ENCODE results near the gene B3GNT7.
A peak's percentile ranks its signal among the peaks of the same experiment; 100 is the strongest.

Gene B3GNT7

DNA sequence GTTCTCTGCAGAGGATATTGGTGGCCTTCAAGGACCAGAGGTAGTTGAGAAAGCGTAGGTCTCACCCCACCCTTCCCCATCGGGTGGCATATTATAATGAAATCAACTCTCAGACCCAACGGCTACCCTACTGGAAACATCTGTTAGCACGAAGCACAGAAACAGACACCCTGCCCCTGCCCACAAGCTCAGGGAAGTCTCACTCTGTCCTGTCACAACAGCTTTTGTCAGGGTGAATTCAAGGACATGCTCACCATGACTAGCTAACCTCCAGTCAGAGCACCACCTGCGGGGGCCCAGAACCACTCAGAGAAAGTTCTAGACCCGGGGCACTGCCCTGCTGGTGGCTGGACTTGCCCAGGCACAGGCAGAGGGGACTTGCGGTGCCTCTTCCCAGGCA, 3.5 kb upstream of the B3GNT7 start:
- Histone ChIP-seq H3K9ac (ENCODE audit: low read depth, low read length) (no peak overlapping the region), H3K4me1 (ENCODE audit: control insufficient read depth, insufficient read depth, low read length) (peaks cover 8% of the 10 kb centered on the region), H3K27me3 (ENCODE audit: control insufficient read depth, insufficient read depth, low read length) (no peaks in the 10 kb centered on the region), H3K36me3 (ENCODE audit: control insufficient read depth, insufficient read depth, low read length) (no peaks in the 10 kb centered on the region), H3K9me3 (ENCODE audit: control insufficient read depth, insufficient read depth, low read length) (no peaks in the 10 kb centered on the region), H3K4me3 (ENCODE audit: low read depth, low read length) (no peak overlapping the region)

GRCh38 chr2:231392431-231393148, 2.9 kb upstream of the B3GNT7 start:
- H3K27me3 ChIP-seq (ENCODE audit: control insufficient read depth, insufficient read depth, low read length): no peaks in the 10 kb centered on the region
- no peak overlapping the region for H3K4me3 ChIP-seq (ENCODE audit: low read depth, low read length)
- no peak overlapping the region for H3K9ac ChIP-seq (ENCODE audit: low read depth, low read length)
- peaks cover 8% of the 10 kb centered on the region for H3K4me1 ChIP-seq (ENCODE audit: control insufficient read depth, insufficient read depth, low read length)
- H3K9me3 ChIP-seq (ENCODE audit: control insufficient read depth, insufficient read depth, low read length): no peaks in the 10 kb centered on the region
- H3K36me3 ChIP-seq (ENCODE audit: control insufficient read depth, insufficient read depth, low read length): peaks cover 2% of the 10 kb centered on the region

DNA sequence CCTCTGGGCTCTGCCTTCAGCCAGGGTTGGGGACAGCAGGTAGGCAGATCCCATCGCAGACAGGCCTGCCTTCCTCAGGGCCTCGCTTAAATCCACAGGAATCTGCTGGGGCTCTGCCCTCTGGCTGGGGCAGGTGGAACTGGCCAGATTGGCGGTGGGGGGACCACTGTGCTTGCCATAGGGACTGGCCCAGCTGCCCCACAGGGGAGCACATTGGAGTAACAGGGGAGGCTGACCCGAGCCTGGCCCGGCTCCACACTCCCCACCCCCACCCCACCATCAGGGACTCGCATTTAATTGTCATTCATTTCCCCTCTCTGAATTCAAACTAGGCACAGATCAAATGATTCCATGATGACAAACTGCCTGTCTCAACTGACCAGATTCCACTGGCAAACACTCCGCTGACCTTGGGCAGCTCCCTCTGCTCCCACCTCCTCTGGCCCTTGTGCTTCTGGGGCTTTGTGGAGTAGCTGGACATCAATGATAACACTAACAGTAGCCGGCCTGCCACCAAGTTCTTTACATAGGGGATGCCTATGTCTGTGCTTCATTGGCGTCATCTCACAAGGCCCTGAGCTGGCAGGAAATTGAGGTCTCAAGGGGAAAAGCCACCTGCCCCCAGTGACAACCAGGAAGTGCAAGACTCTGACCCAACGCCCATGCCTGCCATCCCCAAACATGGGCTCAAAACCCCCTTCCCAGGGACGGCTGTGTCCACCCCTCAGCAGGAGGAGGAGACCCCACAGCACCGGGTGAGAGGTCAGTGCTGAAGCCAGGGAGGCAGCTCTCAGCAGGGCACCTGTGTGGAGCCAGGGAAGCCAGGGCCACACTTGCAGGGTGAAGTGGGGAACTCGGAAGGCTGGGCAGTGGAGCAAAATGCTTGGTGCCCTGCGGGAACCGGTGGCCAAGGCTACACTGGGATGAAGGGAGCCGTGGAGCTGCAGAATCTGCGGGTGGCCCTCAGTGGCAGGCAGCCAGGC, 2.1 kb upstream of the B3GNT7 start:
- Histone ChIP-seq H3K4me1 (ENCODE audit: control insufficient read depth, insufficient read depth, low read length) (peaks cover 8% of the 10 kb centered on the region), H3K4me3 (ENCODE audit: low read depth, low read length) (no peak overlapping the region), H3K9me3 (ENCODE audit: control insufficient read depth, insufficient read depth, low read length) (no peaks in the 10 kb centered on the region), H3K36me3 (ENCODE audit: control insufficient read depth, insufficient read depth, low read length) (peaks cover 10% of the 10 kb centered on the region), H3K27me3 (ENCODE audit: control insufficient read depth, insufficient read depth, low read length) (no peaks in the 10 kb centered on the region), H3K9ac (ENCODE audit: low read depth, low read length) (peak overlapping the region; percentile 5)

DNA sequence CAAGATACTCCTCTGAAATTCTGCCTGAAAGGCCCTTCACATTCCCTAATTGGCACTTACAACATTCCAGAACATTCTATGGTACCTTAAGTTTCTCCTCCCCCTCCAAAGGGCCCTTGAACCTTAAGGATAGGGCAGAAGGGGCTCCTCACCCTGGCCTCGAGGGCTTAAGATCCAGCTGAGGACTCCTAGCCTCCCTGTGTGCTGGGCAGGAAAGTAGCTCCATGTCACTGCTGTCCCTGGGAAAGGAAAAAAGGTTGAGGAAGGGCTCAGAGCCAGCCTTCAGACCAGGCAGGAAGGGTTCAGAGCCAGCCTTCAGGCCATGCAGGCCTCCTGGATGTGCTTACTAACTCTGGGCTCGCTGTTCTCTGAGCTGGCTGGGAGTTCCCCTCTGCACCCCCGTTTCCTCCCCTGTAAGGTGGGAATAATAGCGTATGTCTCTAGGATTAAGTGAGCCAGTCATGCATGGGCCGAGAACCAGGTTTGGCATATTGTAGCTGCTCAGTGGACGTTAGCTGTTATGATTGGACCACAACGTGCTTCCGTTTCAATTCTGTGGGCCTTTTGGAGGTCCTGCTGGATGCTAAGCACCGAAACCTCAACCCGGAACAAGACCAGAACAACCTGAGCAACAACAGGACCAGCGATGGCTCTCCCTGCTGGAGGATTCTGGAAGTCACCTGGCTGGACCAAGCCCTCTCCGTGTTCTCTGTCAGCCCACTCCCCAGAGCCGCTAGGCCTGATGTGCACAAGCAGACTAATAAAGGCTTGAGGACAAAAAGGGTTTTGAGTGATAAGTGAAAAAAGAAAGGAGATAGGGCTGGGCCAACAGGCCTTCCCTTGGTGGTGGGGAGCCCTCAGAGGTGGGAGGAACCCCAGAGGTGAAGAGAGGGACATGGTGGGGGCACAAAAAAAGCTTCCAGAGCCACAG, 1.0 kb upstream of the B3GNT7 start:
- peak overlapping the region; percentile 66 for H3K9ac ChIP-seq (ENCODE audit: low read depth, low read length)
- H3K4me3 ChIP-seq (ENCODE audit: low read depth, low read length): peak overlapping the region; percentile 45
- H3K36me3 ChIP-seq (ENCODE audit: control insufficient read depth, insufficient read depth, low read length): peaks cover 19% of the 10 kb centered on the region
- H3K4me1 ChIP-seq (ENCODE audit: control insufficient read depth, insufficient read depth, low read length): peaks cover 8% of the 10 kb centered on the region
- no peaks in the 10 kb centered on the region for H3K27me3 ChIP-seq (ENCODE audit: control insufficient read depth, insufficient read depth, low read length)
- no peaks in the 10 kb centered on the region for H3K9me3 ChIP-seq (ENCODE audit: control insufficient read depth, insufficient read depth, low read length)

DNA sequence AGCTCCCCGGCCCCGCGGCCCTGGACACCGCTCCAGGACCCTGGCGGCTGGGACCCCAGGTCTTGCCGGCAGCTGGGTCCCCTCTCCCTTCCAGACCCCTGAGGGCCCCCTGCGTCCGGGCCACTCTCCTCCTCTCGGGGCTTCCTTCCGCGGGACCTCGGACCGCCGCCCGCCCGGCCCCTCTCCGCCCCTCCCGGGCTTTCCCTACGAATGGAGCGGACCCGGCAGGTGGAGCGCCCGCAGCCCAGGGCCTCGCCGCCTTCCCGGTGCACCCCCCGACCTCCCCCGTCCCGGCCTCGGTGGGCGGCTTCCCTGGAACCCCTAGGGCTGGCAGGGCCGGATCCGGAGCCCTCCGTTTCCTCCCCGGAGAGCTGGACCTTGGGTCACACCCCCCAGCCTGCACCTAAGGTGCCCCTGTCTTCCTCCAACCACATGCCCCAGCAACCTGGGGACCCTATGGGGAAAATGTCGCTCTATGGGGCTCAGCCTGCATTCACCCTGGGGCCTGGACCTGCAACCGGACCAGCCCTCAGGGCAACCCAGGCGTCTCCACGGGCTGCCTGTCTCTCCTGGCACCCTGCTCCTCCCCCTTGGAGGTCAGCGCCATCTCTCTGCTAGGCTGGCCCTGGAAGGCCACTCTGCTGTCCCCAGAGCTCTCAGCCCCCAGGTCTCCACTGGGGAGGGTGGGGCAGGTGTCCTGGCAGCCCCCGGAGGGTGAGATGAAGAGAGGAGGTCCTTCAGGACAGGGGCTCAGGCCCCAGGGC, 730 bp downstream of the B3GNT7 start:
- H3K9ac ChIP-seq (ENCODE audit: low read depth, low read length): peak overlapping the region; percentile 54
- no peaks in the 10 kb centered on the region for H3K9me3 ChIP-seq (ENCODE audit: control insufficient read depth, insufficient read depth, low read length)
- H3K36me3 ChIP-seq (ENCODE audit: control insufficient read depth, insufficient read depth, low read length): peaks cover 25% of the 10 kb centered on the region
- peak overlapping the region; percentile 76 for H3K4me3 ChIP-seq (ENCODE audit: low read depth, low read length)
- H3K27me3 ChIP-seq (ENCODE audit: control insufficient read depth, insufficient read depth, low read length): no peaks in the 10 kb centered on the region
- peaks cover 8% of the 10 kb centered on the region for H3K4me1 ChIP-seq (ENCODE audit: control insufficient read depth, insufficient read depth, low read length)

DNA sequence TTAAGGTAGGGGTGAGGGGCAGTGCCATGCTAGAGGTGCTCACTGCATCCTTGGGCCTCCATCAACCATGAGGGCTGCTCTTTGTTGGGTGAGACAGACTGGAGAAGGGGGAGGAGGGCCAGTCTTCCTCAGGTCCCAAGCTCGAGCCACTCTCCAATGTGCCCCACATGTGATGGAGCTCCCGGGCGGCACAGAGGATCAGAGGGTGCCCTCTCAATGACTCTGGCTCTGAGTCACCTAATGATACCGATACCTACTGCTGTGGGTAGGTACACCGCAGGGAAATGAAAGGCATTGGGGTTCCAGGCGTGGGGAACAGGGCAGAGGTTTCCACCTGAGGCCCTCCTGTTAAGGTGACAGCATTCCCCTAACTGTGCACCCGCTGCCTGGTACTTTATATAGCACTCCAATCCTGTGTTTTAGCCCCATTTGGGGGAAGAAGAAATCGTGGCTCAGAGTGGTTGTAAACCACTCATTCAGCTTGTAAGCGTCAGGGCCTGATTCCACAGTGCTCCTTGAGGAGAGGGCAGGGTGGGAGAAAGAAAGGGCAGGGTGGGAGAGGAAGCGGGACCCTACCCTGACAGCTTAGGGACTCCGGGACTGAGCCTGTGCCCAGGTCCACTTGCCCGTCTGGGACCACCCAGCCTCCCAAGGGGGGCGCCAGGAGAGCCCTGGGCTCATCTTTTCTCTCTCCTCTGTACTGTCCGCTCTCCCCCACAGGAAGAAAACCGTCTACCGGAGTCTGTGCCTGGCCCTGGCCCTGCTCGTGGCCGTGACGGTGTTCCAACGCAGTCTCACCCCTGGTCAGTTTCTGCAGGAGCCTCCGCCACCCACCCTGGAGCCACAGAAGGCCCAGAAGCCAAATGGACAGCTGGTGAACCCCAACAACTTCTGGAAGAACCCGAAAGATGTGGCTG, 1.8 kb downstream of the B3GNT7 start:
- peaks cover 8% of the 10 kb centered on the region for H3K4me1 ChIP-seq (ENCODE audit: control insufficient read depth, insufficient read depth, low read length)
- H3K4me3 ChIP-seq (ENCODE audit: low read depth, low read length): peak overlapping the region; percentile 76
- H3K9me3 ChIP-seq (ENCODE audit: control insufficient read depth, insufficient read depth, low read length): no peaks in the 10 kb centered on the region
- H3K27me3 ChIP-seq (ENCODE audit: control insufficient read depth, insufficient read depth, low read length): no peaks in the 10 kb centered on the region
- no peak overlapping the region for H3K9ac ChIP-seq (ENCODE audit: low read depth, low read length)
- peaks cover 25% of the 10 kb centered on the region for H3K36me3 ChIP-seq (ENCODE audit: control insufficient read depth, insufficient read depth, low read length)

- H3K27me3 ChIP-seq (ENCODE audit: control insufficient read depth, insufficient read depth, low read length): no peaks in the 10 kb centered on the region
- H3K4me1 ChIP-seq (ENCODE audit: control insufficient read depth, insufficient read depth, low read length): peaks cover 7% of the 10 kb centered on the region
- H3K9me3 ChIP-seq (ENCODE audit: control insufficient read depth, insufficient read depth, low read length): no peaks in the 10 kb centered on the region
These were observed 2.4 kb downstream of the B3GNT7 start for GRCh38 chr2:231397928-231398294.

GRCh38 chr2:231398585-231398984, 3.1 kb downstream of the B3GNT7 start:
- no peaks in the 10 kb centered on the region for H3K9me3 ChIP-seq (ENCODE audit: control insufficient read depth, insufficient read depth, low read length)
- no peak overlapping the region for H3K9ac ChIP-seq (ENCODE audit: low read depth, low read length)
- no peaks in the 10 kb centered on the region for H3K27me3 ChIP-seq (ENCODE audit: control insufficient read depth, insufficient read depth, low read length)
- H3K4me1 ChIP-seq (ENCODE audit: control insufficient read depth, insufficient read depth, low read length): peaks cover 6% of the 10 kb centered on the region
- peaks cover 25% of the 10 kb centered on the region for H3K36me3 ChIP-seq (ENCODE audit: control insufficient read depth, insufficient read depth, low read length)
- no peak overlapping the region for H3K4me3 ChIP-seq (ENCODE audit: low read depth, low read length)

More at GRCh38 chr2:231397928-231398294, 2.4 kb downstream of the B3GNT7 start:
- Histone ChIP-seq H3K4me3 (ENCODE audit: low read depth, low read length) (no peak overlapping the region), H3K36me3 (ENCODE audit: control insufficient read depth, insufficient read depth, low read length) (peaks cover 25% of the 10 kb centered on the region), H3K9ac (ENCODE audit: low read depth, low read length) (no peak overlapping the region)

- no peak overlapping the region for H3K4me3 ChIP-seq (ENCODE audit: low read depth, low read length)
- peaks cover 6% of the 10 kb centered on the region for H3K4me1 ChIP-seq (ENCODE audit: control insufficient read depth, insufficient read depth, low read length)
These were observed 3.7 kb downstream of the B3GNT7 start for GRCh38 chr2:231399046-231399852.

More at GRCh38 chr2:231399046-231399852, 3.7 kb downstream of the B3GNT7 start:
- Histone ChIP-seq H3K9me3 (ENCODE audit: control insufficient read depth, insufficient read depth, low read length) (no peaks in the 10 kb centered on the region), H3K27me3 (ENCODE audit: control insufficient read depth, insufficient read depth, low read length) (no peaks in the 10 kb centered on the region), H3K9ac (ENCODE audit: low read depth, low read length) (no peak overlapping the region), H3K36me3 (ENCODE audit: control insufficient read depth, insufficient read depth, low read length) (peaks cover 25% of the 10 kb centered on the region)
